SK-N-SH treated with all-trans-retinoic acid at 6 μM for 48 hours (cell line): ENCODE measurements around the gene MUC12.

Source experiments
- BACH2 ChIP-seq: fragments of 250-450 bp; sonication (Bioruptor Pico); IDR thresholded peaks from 2 replicates; pipeline ENCODE4 v1.9.0; 2021; ENCODE audit warnings: mild to moderate bottlenecking, borderline replicate concordance
- ESRRG ChIP-seq: fragments of 250-450 bp; sonication (Bioruptor Pico); IDR thresholded peaks from 2 replicates; pipeline ENCODE4 v1.6.1; 2021; ENCODE audit warnings: mild to moderate bottlenecking
- RARB ChIP-seq: fragments of 250-450 bp; sonication (Bioruptor Pico); IDR thresholded peaks from 2 replicates; pipeline ENCODE4 v1.8.0; 2021; ENCODE audit warnings: mild to moderate bottlenecking, moderate library complexity
- TCF4 ChIP-seq: fragments of 250-450 bp; sonication (Bioruptor Pico); IDR thresholded peaks from 2 replicates; pipeline ENCODE4 v1.8.0; 2021; ENCODE audit warnings: mild to moderate bottlenecking, moderate library complexity, borderline replicate concordance
- TOX ChIP-seq: fragments of 250-450 bp; sonication (Bioruptor Pico); IDR thresholded peaks from 2 replicates; pipeline ENCODE4 v1.8.0; 2021; ENCODE audit warnings: mild to moderate bottlenecking, moderate library complexity, borderline replicate concordance
- ZC3H10 ChIP-seq: fragments of 250-450 bp; sonication (Bioruptor Pico); IDR thresholded peaks from 2 replicates; pipeline ENCODE4 v1.5.1; 2021; ENCODE audit warnings: mild to moderate bottlenecking, moderate library complexity
- ZNF70 ChIP-seq: fragments of 450-650 bp; formaldehyde crosslinking; IDR thresholded peaks from 2 replicates; pipeline ENCODE4 v1.5.0; 2020; ENCODE audit warnings: mild to moderate bottlenecking, moderate library complexity
- ZNF8 ChIP-seq: fragments of 450-650 bp; formaldehyde crosslinking; IDR thresholded peaks from 2 replicates; pipeline ENCODE4 v1.5.0; 2020; ENCODE audit warnings: mild to moderate bottlenecking, moderate library complexity
- TF ChIP-seq, protein P1 (sequence below): fragments of 250-450 bp; sonication (Bioruptor Pico); IDR thresholded peaks from 2 replicates; pipeline ENCODE4 v1.5.1; 2020; ENCODE audit warnings: low read depth, mild to moderate bottlenecking, moderate library complexity

DNA sequence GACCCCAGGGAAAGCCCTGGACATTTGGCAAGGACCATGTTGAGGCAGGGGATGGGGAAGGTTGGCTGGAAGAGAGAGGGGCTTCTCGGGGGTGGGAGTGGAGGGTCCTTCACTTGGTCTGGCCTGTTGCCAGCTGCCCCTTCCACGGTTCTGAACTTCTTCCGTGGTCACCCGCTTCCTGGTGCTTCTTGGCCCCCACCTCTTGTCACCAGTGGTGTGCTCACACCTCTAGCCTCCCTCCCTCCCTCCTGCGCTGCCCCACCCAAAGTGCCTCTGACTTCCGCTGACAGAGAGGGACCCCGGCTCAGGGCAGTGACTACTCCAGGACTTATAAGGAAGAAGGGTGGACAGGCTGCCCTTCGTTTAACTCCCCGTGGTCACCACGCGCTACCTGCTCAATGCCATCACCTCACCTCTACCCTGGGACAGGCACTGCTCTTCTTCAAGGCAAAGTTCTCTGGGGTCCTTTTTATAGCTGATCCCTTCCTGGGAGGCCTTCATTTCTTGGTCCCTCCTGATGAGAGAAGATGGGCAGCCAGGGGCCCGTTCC is at the start of gene MUC12:
- no peak for TF ChIP-seq ZNF8 (CRISPR knock-in tag)
- TF ChIP-seq ZC3H10 (CRISPR knock-in tag), result no peak
- TF ChIP-seq ZNF70 (CRISPR knock-in tag), result no peak
- TF ChIP-seq, protein P1, sequence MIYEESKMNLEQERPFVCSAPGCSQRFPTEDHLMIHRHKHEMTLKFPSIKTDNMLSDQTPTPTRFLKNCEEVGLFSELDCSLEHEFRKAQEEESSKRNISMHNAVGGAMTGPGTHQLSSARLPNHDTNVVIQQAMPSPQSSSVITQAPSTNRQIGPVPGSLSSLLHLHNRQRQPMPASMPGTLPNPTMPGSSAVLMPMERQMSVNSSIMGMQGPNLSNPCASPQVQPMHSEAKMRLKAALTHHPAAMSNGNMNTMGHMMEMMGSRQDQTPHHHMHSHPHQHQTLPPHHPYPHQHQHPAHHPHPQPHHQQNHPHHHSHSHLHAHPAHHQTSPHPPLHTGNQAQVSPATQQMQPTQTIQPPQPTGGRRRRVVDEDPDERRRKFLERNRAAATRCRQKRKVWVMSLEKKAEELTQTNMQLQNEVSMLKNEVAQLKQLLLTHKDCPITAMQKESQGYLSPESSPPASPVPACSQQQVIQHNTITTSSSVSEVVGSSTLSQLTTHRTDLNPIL (CRISPR knock-in tag), result no peak
- TF ChIP-seq TCF4 (CRISPR knock-in tag), result no peak
- TF ChIP-seq ESRRG (CRISPR knock-in tag), result no peak
- TF ChIP-seq TOX (CRISPR knock-in tag), result no peak
- no peak for TF ChIP-seq RARB (CRISPR knock-in tag)
- no peak for TF ChIP-seq BACH2 (CRISPR knock-in tag)
